PC-9 (cell line): ENCODE measurements around the gene PLPP3.

Source experiments
- CTCF ChIP-seq: fragments of 200-600 bp; sonication (generic); conservative IDR thresholded peaks from 2 replicates; pipeline ENCODE4 v1.6.1; 2017; ENCODE audit warnings: mixed run types, antibody characterized with exemption, mild to moderate bottlenecking, moderate library complexity
- EZH2 ChIP-seq: fragments of 200-600 bp; sonication (generic); IDR thresholded peaks from 2 replicates; pipeline ENCODE4 v1.8.0; 2017; ENCODE audit warnings: antibody characterized with exemption, low read depth

GRCh38 chr1:56566994-56567393 is 12.4 kb downstream of the PLPP3 start:
- TF ChIP-seq CTCF: no peak
- TF ChIP-seq EZH2: no peak
